H1 (cell line): ENCODE results near the gene TARS2. TPM values are rescaled to one million over a fixed set of nuclear protein-coding genes. Genes with fewer than 3 reads are reported as not detected.

Experiments
- CTCF ChIA-PET: fragments of 300-600 bp; sonication (Branson Sonifier 250); formaldehyde crosslinking; loops from one replicate; lab custom pipeline; 2021; ENCODE audit not compliant: partially characterized antibody; lab: Charles Lee
- POLR2A ChIA-PET: fragments of 300-600 bp; sonication (Branson Sonifier 250); formaldehyde crosslinking; loops from one replicate; lab custom pipeline; 2021; ENCODE audit warnings: inconsistent platforms; ENCODE audit not compliant: partially characterized antibody; lab: Charles Lee
- DNase-seq, 2 experiments: peaks; one replicate each; pipeline versions ENCODE4 v3.0.0 to v3.0.0-alpha.2; 2010 to 2022; ENCODE audit warnings: low spot score in 2 of 2, low read depth in 1 of 2, mixed read lengths in 1 of 2
- FAIRE-seq: peaks from 2 replicates; lab custom pipeline; 2011; peaks lifted over from hg19 to GRCh38; lab: Jason Lieb, UNC
- H2AFZ ChIP-seq: 2 replicates; pipeline ENCODE4 v1.8.1; 2012; ENCODE audit warnings: low read length, inconsistent platforms
- H2AK5ac ChIP-seq: 2 replicates; pipeline ENCODE4 v1.6.1; 2013; ENCODE audit warnings: low read depth, low read length
- H2BK120ac ChIP-seq: replicated peaks from 2 replicates; pipeline ENCODE3; 2013; ENCODE audit warnings: low read depth, low read length, inconsistent platforms
- H2BK12ac ChIP-seq: 2 replicates; pipeline ENCODE4 v1.6.1; 2013; ENCODE audit warnings: low read depth, low read length
- H2BK15ac ChIP-seq: 2 replicates; pipeline ENCODE4 v1.6.1; 2013; ENCODE audit warnings: low read length
- H2BK20ac ChIP-seq: 2 replicates; pipeline ENCODE4 v1.6.1; 2013; ENCODE audit warnings: low read length
- H2BK5ac ChIP-seq: 2 replicates; pipeline ENCODE4 v1.6.1; 2013; ENCODE audit warnings: low read depth, low read length
- H3K14ac ChIP-seq: 2 replicates; pipeline ENCODE4 v1.6.1; 2013; ENCODE audit warnings: inconsistent platforms; ENCODE audit not compliant: insufficient read length
- H3K18ac ChIP-seq: 2 replicates; pipeline ENCODE4 v1.6.1; 2013; ENCODE audit warnings: low read length; ENCODE audit errors: extremely low read depth
- H3K23ac ChIP-seq: 2 replicates; pipeline ENCODE4 v1.6.1; 2013; ENCODE audit warnings: inconsistent platforms; ENCODE audit not compliant: insufficient read length
- H3K23me2 ChIP-seq: 2 replicates; pipeline ENCODE4 v1.6.1; 2013; ENCODE audit warnings: low read depth, low read length
- H3K27ac ChIP-seq: 2 replicates; pipeline ENCODE4 v1.6.1; 2011; ENCODE audit warnings: low read depth, low read length, inconsistent platforms
- H3K27me3 ChIP-seq, 4 experiments: replicated peaks in 1 of 4; 1 replicate in 1 of 4; 2 replicates in 3 of 4; pipeline versions ENCODE4 v1.6.1 to v1.8.1; 2011 to 2013; ENCODE audit warnings: low read length in 3 of 4, mild to moderate bottlenecking in 3 of 4, inconsistent platforms in 2 of 4, mixed read lengths in 2 of 4, moderate library complexity in 1 of 4; ENCODE audit not compliant: control insufficient read depth in 3 of 4, insufficient read depth in 3 of 4; ENCODE audit errors: extremely low read depth in 1 of 4
- H3K36me3 ChIP-seq, 4 experiments: 2 replicates each; pipeline versions ENCODE4 v1.6.1 to v1.8.1; 2011 to 2013; ENCODE audit warnings: mild to moderate bottlenecking in 4 of 4, low read length in 3 of 4, moderate library complexity in 2 of 4, control low read depth in 1 of 4, inconsistent platforms in 1 of 4; ENCODE audit not compliant: insufficient read depth in 4 of 4, control insufficient read depth in 2 of 4
- H3K4ac ChIP-seq: replicated peaks from 2 replicates; pipeline ENCODE3; 2013; ENCODE audit warnings: low read length, low read depth, mixed read lengths, inconsistent platforms; ENCODE audit not compliant: insufficient read length
- H3K4me1 ChIP-seq, 4 experiments: replicated peaks in 1 of 4; 1 replicate in 1 of 4; 2 replicates in 3 of 4; pipeline versions ENCODE4 v1.6.1 to v1.8.1; 2011 to 2013; ENCODE audit warnings: low read length in 3 of 4, inconsistent platforms in 2 of 4, mixed read lengths in 1 of 4; ENCODE audit not compliant: insufficient read depth in 4 of 4, control insufficient read depth in 3 of 4
- H3K4me2 ChIP-seq, 2 experiments: 2 replicates each; pipeline versions ENCODE4 v1.6.1 to v1.8.1; 2011 to 2013; ENCODE audit warnings: low read depth in 2 of 2, low read length in 2 of 2, control low read depth in 1 of 2, inconsistent platforms in 1 of 2, mild to moderate bottlenecking in 1 of 2; ENCODE audit not compliant: insufficient read depth in 1 of 2
- H3K4me3 ChIP-seq, 4 experiments: fragments of 200-600, 300-600 bp in 1 of 4; sonication (generic), shearing (Covaris generic), sonication (Bioruptor Twin) in 1 of 4; 2 replicates each; pipeline versions ENCODE4 v1.5.1 to v1.8.1; 2011 to 2016; ENCODE audit warnings: low read length in 4 of 4, low read depth in 3 of 4, control low read depth in 2 of 4, inconsistent platforms in 2 of 4, mild to moderate bottlenecking in 2 of 4, mixed read lengths in 1 of 4, moderate library complexity in 1 of 4; ENCODE audit not compliant: insufficient read depth in 2 of 4; ENCODE audit errors: extremely low read depth in 1 of 4
- H3K56ac ChIP-seq: replicated peaks from 2 replicates; pipeline ENCODE3; 2013; ENCODE audit warnings: low read depth, mild to moderate bottlenecking, mixed read lengths, low read length, inconsistent platforms; ENCODE audit not compliant: insufficient read length
- H3K79me1 ChIP-seq: 2 replicates; pipeline ENCODE4 v1.6.1; 2013; ENCODE audit warnings: low read depth, low read length, control low read depth
- H3K79me2 ChIP-seq, 2 experiments: 2 replicates each; pipeline versions ENCODE4 v1.6.1 to v1.8.1; 2012 to 2013; ENCODE audit warnings: low read length in 2 of 2, mild to moderate bottlenecking in 2 of 2, inconsistent platforms in 1 of 2; ENCODE audit not compliant: insufficient read depth in 2 of 2, control insufficient read depth in 1 of 2
- H3K9ac ChIP-seq, 4 experiments: replicated peaks in 1 of 4; 1 replicate in 1 of 4; 2 replicates in 3 of 4; pipeline versions ENCODE4 v1.6.1 to v1.8.1; 2011 to 2013; ENCODE audit warnings: low read depth in 3 of 4, low read length in 3 of 4, control low read depth in 2 of 4, mild to moderate bottlenecking in 2 of 4, moderate library complexity in 2 of 4, inconsistent platforms in 1 of 4; ENCODE audit errors: extremely low read depth in 1 of 4
- H3K9me3 ChIP-seq, 2 experiments: 2 replicates each; pipeline versions ENCODE4 v1.6.1 to v1.8.1; 2012 to 2013; ENCODE audit warnings: mild to moderate bottlenecking in 2 of 2, moderate library complexity in 2 of 2, control low read depth in 1 of 2, inconsistent platforms in 1 of 2, low read depth in 1 of 2, low read length in 1 of 2, mixed read lengths in 1 of 2; ENCODE audit not compliant: insufficient read depth in 2 of 2
- H4K20me1 ChIP-seq, 2 experiments: replicated peaks in 1 of 2; 2 replicates each; pipeline versions ENCODE3 to v1.8.1; 2011 to 2013; ENCODE audit warnings: inconsistent platforms in 2 of 2, low read length in 2 of 2, mild to moderate bottlenecking in 1 of 2; ENCODE audit not compliant: insufficient read depth in 2 of 2, control insufficient read depth in 1 of 2
- H4K5ac ChIP-seq: 2 replicates; pipeline ENCODE4 v1.6.1; 2013; ENCODE audit warnings: low read length, low read depth, mixed read lengths, inconsistent platforms; ENCODE audit not compliant: insufficient read length
- H4K8ac ChIP-seq: 2 replicates; pipeline ENCODE4 v1.8.0; 2013; ENCODE audit warnings: mild to moderate bottlenecking, moderate library complexity, low read length, inconsistent platforms; ENCODE audit not compliant: insufficient read depth; ENCODE audit errors: extremely low read depth
- H4K91ac ChIP-seq: replicated peaks from 2 replicates; pipeline ENCODE3; 2013; ENCODE audit warnings: low read length, mixed read lengths, inconsistent platforms; ENCODE audit not compliant: insufficient read length
- CBX5 ChIP-seq: fragments of 300-800, 300-1000 bp; sonication (generic); IDR thresholded peaks from 2 replicates; pipeline ENCODE4 v1.7.1; 2016; ENCODE audit warnings: antibody characterized with exemption, low read length, low read depth
- CBX8 ChIP-seq: fragments of 300-800, 300-1000 bp; sonication (generic); IDR thresholded peaks from 2 replicates; pipeline ENCODE4 v1.7.1; 2016; ENCODE audit warnings: low read depth, low read length, borderline replicate concordance
- CTCF ChIP-seq, 3 experiments: IDR thresholded peaks; 1 replicate in 2 of 3; 2 replicates in 1 of 3; pipeline versions ENCODE4 v1.5.1 to v1.6.1; 2011; ENCODE audit warnings: low read length in 3 of 3, mild to moderate bottlenecking in 3 of 3, inconsistent platforms in 2 of 3, low read depth in 1 of 3, moderate library complexity in 1 of 3; ENCODE audit not compliant: insufficient read depth in 1 of 3; ENCODE audit errors: control extremely low read depth in 1 of 3
- GTF2F1 ChIP-seq: IDR thresholded peaks from 2 replicates; pipeline ENCODE4 v1.6.1; 2012; ENCODE audit warnings: low read depth, low read length, improper control_type of control experiment, borderline replicate concordance
- KDM5A ChIP-seq: fragments of 200-600 bp; IDR thresholded peaks from 2 replicates; pipeline ENCODE4 v1.7.1; 2012; ENCODE audit warnings: mild to moderate bottlenecking, low read length, inconsistent platforms, mixed read lengths
- PHF8 ChIP-seq: fragments of 200-600 bp; sonication (generic); conservative IDR thresholded peaks from 2 replicates; pipeline ENCODE4 v1.7.1; 2012; ENCODE audit warnings: low read depth, mild to moderate bottlenecking, inconsistent platforms, low read length, moderate library complexity
- POU5F1 ChIP-seq: IDR thresholded peaks from 2 replicates; pipeline ENCODE4 v1.6.1; 2011; ENCODE audit warnings: low read depth, mild to moderate bottlenecking, low read length, moderate library complexity
- SP2 ChIP-seq: IDR thresholded peaks from 2 replicates; pipeline ENCODE4 v1.6.1; 2012; ENCODE audit warnings: mild to moderate bottlenecking, low read length, inconsistent platforms
- SRF ChIP-seq: IDR thresholded peaks from 2 replicates; pipeline ENCODE4 v1.6.1; 2011; ENCODE audit warnings: mild to moderate bottlenecking, low read depth, low read length, moderate library complexity
- SUZ12 ChIP-seq: fragments of 200-600 bp; sonication (generic); IDR thresholded peaks from 2 replicates; pipeline ENCODE4 v1.6.1; 2012; ENCODE audit warnings: mild to moderate bottlenecking, inconsistent platforms, low read length, moderate library complexity, mixed read lengths
- TAF7 ChIP-seq: optimal IDR thresholded peaks from 2 replicates; pipeline ENCODE3; 2011; ENCODE audit warnings: low read depth, mild to moderate bottlenecking, inconsistent platforms, low read length, moderate library complexity, borderline replicate concordance
- WGBS, 2 experiments: shearing (Covaris generic) in 1 of 2; methylation state at CpG; one replicate each; pipeline versions ENCODE4 v1.1.6 to v1.1.7; 2013 to 2015; ENCODE audit warnings: low lambda C conversion rate in 2 of 2, mixed read lengths in 2 of 2, inconsistent platforms in 1 of 2, low coverage in 1 of 2, missing lambda C conversion rate in 1 of 2; ENCODE audit not compliant: insufficient replicate concordance in 2 of 2, insufficient coverage in 1 of 2, insufficient read length in 1 of 2; ENCODE audit errors: extremely low coverage in 1 of 2, missing lambda C conversion rate in 1 of 2; 5-methylcytosine and 5-hydroxymethylcytosine counted together
- polyA plus RNA-seq, 7 experiments: library from polyadenylated mRNA; depleted of rRNA in 3 of 7; stranded (reverse) in 5 of 7; unstranded in 2 of 7; fragments of >200 nt in 5 of 7; fragments of 200-250 nt in 2 of 7; gene quantifications; 1 replicate in 5 of 7; 2 replicates in 1 of 7; 4 replicates in 1 of 7; pipeline versions ENCODE4 v1.2.1 to v1.2.3, GENCODE V29; 2011 to 2013; ENCODE audit warnings: missing spikeins in 2 of 7, mixed read lengths in 2 of 7
- total RNA-seq: library from RNA; stranded (reverse); fragmentation: NEBNext Ultra II Directional; extraction: Animal tissue kit (Norgen Biotek cat#: 25700); gene quantifications from 2 replicates; pipeline ENCODE4 v1.2.1, GENCODE V29; 2021

TARS2 gene
- total and polyA plus RNA-seq, 2 of the 8 experiments (the other 6 are each of a cell fraction or from before 2014, with no cell fraction given), result 38.9 to 39.1 TPM

GRCh38 chr1:150476754-150477153 lies 10.5 kb upstream of the TARS2 start:
- Histone ChIP-seq H3K4me3 (no peak overlapping the region), H3K56ac (no peak overlapping the region), H3K9ac (no peak overlapping the region), H3K4me1 (peaks cover 0 to 8% (median 4%) of the 10 kb centered on the region in 4 experiments; a peak in 4 of 7 replicates), H2BK20ac (no peak overlapping the region), H3K27me3 (no peaks in the 10 kb centered on the region), H4K91ac (no peak overlapping the region), H3K36me3 (peaks cover under 1 to 11% (median 3%) of the 10 kb centered on the region in 4 experiments; a peak in 5 of 8 replicates), H2BK12ac (no peak overlapping the region), H4K20me1 (peaks cover 0 to 2% of the 10 kb centered on the region in 2 experiments), H4K5ac (no peak overlapping the region), H3K23ac (no peak overlapping the region), H2AFZ (no peak overlapping the region), H4K8ac (no peak overlapping the region)
- CTCF ChIA-PET, result no interaction called here
- FAIRE-seq, result no peak
- TF ChIP-seq TAF7 (no peak), SUZ12 (no peak), CBX5 (no peak), CTCF (IDR thresholded peaks at IDR 0.05; ENCODE audit: control extremely low read depth in 1 of 3, insufficient read depth in 1 of 3, low read depth in 1 of 3, low read length in 3 of 3) (no peak), POU5F1 (no peak), KDM5A (no peak), SP2 (no peak), GTF2F1 (no peak), CBX8 (no peak), SRF (no peak), PHF8 (no peak)
- TF ChIP-seq, all 59 proteins: peak for 0
- Histone ChIP-seq H3K79me2 (no peaks in the 10 kb centered on the region), H3K4me2 (no peak overlapping the region), H3K4ac (no peak overlapping the region), H3K14ac (no peak overlapping the region), H2BK120ac (no peak overlapping the region), H2AK5ac (no peak overlapping the region), H3K18ac (no peak overlapping the region), H3K23me2 (no peaks in the 10 kb centered on the region), H2BK15ac (no peak overlapping the region), H3K27ac (no peak overlapping the region), H2BK5ac (no peak overlapping the region), H3K9me3 (no peaks in the 10 kb centered on the region), H3K79me1 (no peaks in the 10 kb centered on the region)
- 86% methylated on average over 3 of the region's 3 CpGs; no CpG with 5 or more reads in 1 of the 2 experiments for WGBS, 2 experiments
- POLR2A ChIA-PET, result no interaction called here
- no peak for DNase-seq
